OCI-LY3 (cell line): ENCODE measurements around the gene ANO4.

Source experiments
- H2AFZ ChIP-seq: fragments of 200-600, 300-600 bp; shearing (Covaris generic); 2 replicates; pipeline ENCODE4 v1.6.0; 2014; ENCODE audit warnings: antibody characterized with exemption, low read depth, low read length
- H3K27ac ChIP-seq: fragments of 200-600, 300-600 bp; sonication (generic); 2 replicates; pipeline ENCODE4 v1.5.1; 2014; ENCODE audit warnings: mild to moderate bottlenecking, low read length, moderate library complexity, mixed read lengths
- H3K27me3 ChIP-seq: fragments of 200-600, 300-600 bp; sonication (generic); 2 replicates; pipeline ENCODE4 v1.6.1; 2014; ENCODE audit warnings: low read depth, low read length, mixed read lengths
- H3K36me3 ChIP-seq: fragments of 200-600, 300-600 bp; sonication (generic); replicated peaks from 2 replicates; pipeline ENCODE3; 2014; ENCODE audit warnings: low read depth, low read length, mixed read lengths
- H3K4me1 ChIP-seq: fragments of 300-600, 200-600 bp; sonication (generic); 2 replicates; pipeline ENCODE4 v1.6.1; 2014; ENCODE audit warnings: low read length, mixed read lengths
- H3K4me2 ChIP-seq: fragments of 200-600, 300-600 bp; sonication (generic); 2 replicates; pipeline ENCODE4 v1.6.1; 2014; ENCODE audit warnings: low read length, mixed read lengths
- H3K4me3 ChIP-seq: fragments of 300-600, 200-600 bp; sonication (generic); 2 replicates; pipeline ENCODE4 v1.5.1; 2014; ENCODE audit warnings: antibody characterized with exemption, mild to moderate bottlenecking, low read length, moderate library complexity
- H3K79me2 ChIP-seq: fragments of 300-600, 200-600 bp; shearing (Covaris generic); 2 replicates; pipeline ENCODE4 v1.6.1; 2014; ENCODE audit warnings: mild to moderate bottlenecking, low read length, mixed read lengths
- H3K9ac ChIP-seq: fragments of 300-600, 200-600 bp; shearing (Covaris generic); 2 replicates; pipeline ENCODE4 v1.6.0; 2014; ENCODE audit warnings: mild to moderate bottlenecking, low read length, moderate library complexity
- H3K9me3 ChIP-seq: fragments of 200-600, 300-600 bp; shearing (Covaris generic); 2 replicates; pipeline ENCODE4 v1.6.1; 2014; ENCODE audit warnings: low read length, mixed read lengths; ENCODE audit not compliant: insufficient read depth
- H4K20me1 ChIP-seq: fragments of 200-600, 300-600 bp; sonication (generic); 2 replicates; pipeline ENCODE4 v1.6.1; 2016; ENCODE audit warnings: low read length, mixed read lengths; ENCODE audit not compliant: insufficient read depth
- EZH2phosphoT487 ChIP-seq: fragments of 200-600 bp; shearing (Covaris generic); IDR thresholded peaks from 2 replicates; pipeline ENCODE4 v1.6.1; 2018; ENCODE audit warnings: antibody characterized with exemption, mixed run types, low read depth
- TF ChIP-seq, protein P1 (sequence below): fragments of 200-600, 300-600 bp; sonication (generic); IDR thresholded peaks from 2 replicates; pipeline ENCODE4 v1.5.1; 2014; ENCODE audit warnings: antibody characterized with exemption, low read length, low read depth

ANO4 gene

DNA sequence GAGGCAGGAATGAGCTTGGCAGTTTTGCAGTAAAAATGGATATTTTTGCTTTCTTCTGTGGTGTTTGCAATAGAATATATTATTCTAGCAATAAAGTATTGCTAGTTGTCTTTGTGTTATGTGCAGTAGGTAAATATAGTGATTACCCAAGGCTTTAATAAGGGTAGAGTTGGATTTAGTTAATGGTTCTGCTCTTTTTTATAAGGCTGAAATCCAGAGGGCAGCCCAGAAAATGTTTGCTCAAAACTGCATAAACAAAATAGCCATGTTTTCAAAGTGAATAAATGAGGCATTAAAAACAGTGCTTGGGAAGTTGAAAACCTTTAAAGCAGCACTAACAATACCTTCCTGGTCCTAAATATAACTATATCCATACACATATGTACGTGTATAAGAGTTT lies 253.1 kb downstream of the ANO4 start:
- Histone ChIP-seq H3K4me2 (no peak overlapping the region), H2AFZ (no peak overlapping the region), H3K27ac (no peak overlapping the region), H3K9me3 (no peaks in the 10 kb centered on the region), H3K4me1 (no peaks in the 10 kb centered on the region), H3K27me3 (no peaks in the 10 kb centered on the region), H4K20me1 (no peaks in the 10 kb centered on the region), H3K79me2 (no peaks in the 10 kb centered on the region), H3K4me3 (no peak overlapping the region), H3K9ac (no peak overlapping the region), H3K36me3 (no peaks in the 10 kb centered on the region)
- TF ChIP-seq, protein P1, sequence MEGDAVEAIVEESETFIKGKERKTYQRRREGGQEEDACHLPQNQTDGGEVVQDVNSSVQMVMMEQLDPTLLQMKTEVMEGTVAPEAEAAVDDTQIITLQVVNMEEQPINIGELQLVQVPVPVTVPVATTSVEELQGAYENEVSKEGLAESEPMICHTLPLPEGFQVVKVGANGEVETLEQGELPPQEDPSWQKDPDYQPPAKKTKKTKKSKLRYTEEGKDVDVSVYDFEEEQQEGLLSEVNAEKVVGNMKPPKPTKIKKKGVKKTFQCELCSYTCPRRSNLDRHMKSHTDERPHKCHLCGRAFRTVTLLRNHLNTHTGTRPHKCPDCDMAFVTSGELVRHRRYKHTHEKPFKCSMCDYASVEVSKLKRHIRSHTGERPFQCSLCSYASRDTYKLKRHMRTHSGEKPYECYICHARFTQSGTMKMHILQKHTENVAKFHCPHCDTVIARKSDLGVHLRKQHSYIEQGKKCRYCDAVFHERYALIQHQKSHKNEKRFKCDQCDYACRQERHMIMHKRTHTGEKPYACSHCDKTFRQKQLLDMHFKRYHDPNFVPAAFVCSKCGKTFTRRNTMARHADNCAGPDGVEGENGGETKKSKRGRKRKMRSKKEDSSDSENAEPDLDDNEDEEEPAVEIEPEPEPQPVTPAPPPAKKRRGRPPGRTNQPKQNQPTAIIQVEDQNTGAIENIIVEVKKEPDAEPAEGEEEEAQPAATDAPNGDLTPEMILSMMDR = no peak
- TF ChIP-seq EZH2phosphoT487 = no peak

DNA sequence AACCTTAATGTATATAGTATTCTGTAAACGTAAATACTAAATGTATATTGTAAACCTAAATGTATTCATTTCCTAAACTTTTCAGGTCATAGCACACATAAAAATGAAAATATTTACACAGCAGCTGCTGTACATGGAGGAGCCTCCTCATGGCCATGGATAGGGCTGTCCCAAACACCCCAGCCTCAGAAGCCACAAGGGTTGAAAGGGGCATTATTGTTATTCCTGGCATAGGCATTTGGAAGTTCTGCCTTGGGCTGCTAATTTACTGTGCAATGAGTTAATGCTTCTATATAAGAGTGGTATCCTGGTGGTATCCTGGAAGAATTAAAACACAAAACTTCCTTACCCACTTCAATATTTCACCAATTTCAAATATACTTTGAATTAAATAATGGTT lies 256.1 kb downstream of the ANO4 start:
- Histone ChIP-seq H3K9ac (no peak overlapping the region), H3K4me2 (no peak overlapping the region), H3K79me2 (no peaks in the 10 kb centered on the region), H2AFZ (no peak overlapping the region), H3K4me3 (no peak overlapping the region), H3K4me1 (no peaks in the 10 kb centered on the region), H3K27me3 (no peaks in the 10 kb centered on the region), H3K9me3 (no peaks in the 10 kb centered on the region), H3K36me3 (no peaks in the 10 kb centered on the region), H4K20me1 (no peaks in the 10 kb centered on the region), H3K27ac (no peak overlapping the region)
- TF ChIP-seq EZH2phosphoT487 = no peak
- TF ChIP-seq, protein P1 = no peak

DNA sequence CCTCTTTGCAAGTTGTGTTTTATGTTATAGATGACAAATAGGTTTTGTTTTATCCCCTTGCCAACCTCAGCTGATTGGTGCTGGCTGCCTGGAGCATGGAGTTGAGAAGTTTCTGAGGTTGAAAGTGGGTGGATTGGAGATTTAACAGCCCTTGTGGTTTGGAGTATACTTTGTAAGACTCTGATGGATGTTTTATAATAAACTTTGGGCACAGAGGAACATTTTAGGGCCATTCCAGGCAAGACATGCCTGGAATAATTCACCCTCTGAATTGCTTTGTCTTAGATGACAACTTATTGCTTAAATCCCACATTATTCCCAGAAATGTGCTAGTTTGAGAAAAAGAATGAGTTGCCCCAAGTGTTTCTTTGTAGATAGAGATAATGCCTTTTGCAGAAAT lies 256.6 kb downstream of the ANO4 start:
- Histone ChIP-seq H3K27ac (no peak overlapping the region), H3K9ac (no peak overlapping the region), H3K4me3 (no peak overlapping the region), H3K36me3 (no peaks in the 10 kb centered on the region), H3K4me1 (no peaks in the 10 kb centered on the region), H3K9me3 (no peaks in the 10 kb centered on the region), H3K4me2 (no peak overlapping the region), H3K27me3 (no peaks in the 10 kb centered on the region), H2AFZ (no peak overlapping the region), H3K79me2 (no peaks in the 10 kb centered on the region), H4K20me1 (no peaks in the 10 kb centered on the region)
- TF ChIP-seq, protein P1 = no peak
- TF ChIP-seq EZH2phosphoT487 = no peak

DNA sequence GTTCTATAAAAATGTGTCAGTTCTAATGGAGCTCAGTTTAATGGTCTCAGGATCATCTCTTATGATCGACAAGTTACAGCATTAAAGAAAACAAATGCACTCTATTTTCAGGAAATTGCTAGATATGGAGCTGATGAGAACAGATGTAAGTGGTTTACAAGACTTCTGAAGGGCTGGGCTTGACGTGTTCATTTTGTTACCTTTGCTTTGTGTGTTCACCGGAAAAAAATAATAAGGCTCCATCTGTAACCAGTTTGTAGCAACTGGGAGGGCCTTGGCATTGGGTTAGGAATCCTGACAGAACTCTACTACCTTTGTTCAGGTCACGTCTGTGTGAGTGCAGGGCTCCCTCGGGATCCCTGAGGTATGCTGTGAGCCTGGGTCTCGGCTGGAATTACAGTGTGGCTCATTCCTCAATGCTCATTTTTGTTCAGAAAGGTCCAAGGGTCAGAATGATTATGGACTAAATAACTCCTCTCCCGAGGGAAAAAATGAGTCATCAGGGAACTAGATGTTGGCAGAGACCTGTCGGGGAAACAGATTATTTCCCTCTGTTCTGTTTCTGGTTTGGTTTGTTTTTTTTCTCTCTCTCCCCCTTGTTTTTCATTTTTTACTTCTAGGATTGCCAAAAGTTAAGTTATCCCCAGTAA lies 257.4 kb downstream of the ANO4 start:
- Histone ChIP-seq H3K4me2 (no peak overlapping the region), H3K9ac (no peak overlapping the region), H3K4me1 (no peaks in the 10 kb centered on the region), H3K27ac (no peak overlapping the region), H4K20me1 (no peaks in the 10 kb centered on the region), H3K27me3 (no peaks in the 10 kb centered on the region), H3K4me3 (no peak overlapping the region), H3K79me2 (no peaks in the 10 kb centered on the region), H2AFZ (no peak overlapping the region), H3K36me3 (no peaks in the 10 kb centered on the region), H3K9me3 (no peaks in the 10 kb centered on the region)
- no peak for TF ChIP-seq EZH2phosphoT487
- TF ChIP-seq, protein P1 = no peak
